ENCODE data around the gene DAZAP1. TPM values are rescaled to one million over a fixed set of nuclear protein-coding genes. Genes with fewer than 3 reads are reported as not detected.

The DAZAP1 gene
- total RNA-seq, 1 donor, result 40.9 TPM

GRCh38 chr19:1446713-1447481 lies 39.5 kb downstream of the DAZAP1 start:
- H3K4me1 ChIP-seq (ENCODE audit: insufficient read depth, low read length), result peaks cover 3% of the 10 kb centered on the region
- no peak for TF ChIP-seq CTCF (IDR thresholded peaks at IDR 0.05; ENCODE audit: extremely low read depth, low read depth, low read length)
- no peak overlapping the region for H2AFZ ChIP-seq (ENCODE audit: low read length)
- H3K27ac ChIP-seq (ENCODE audit: low read depth, low read length), result no peak overlapping the region
- H3K4me2 ChIP-seq (ENCODE audit: insufficient read depth, low read length), result no peak overlapping the region
- no peak overlapping the region for H3K4me3 ChIP-seq (ENCODE audit: insufficient read depth, low read length)
- H3K9me3 ChIP-seq (ENCODE audit: low read depth, low read length), result no peaks in the 10 kb centered on the region
- H4K20me1 ChIP-seq (ENCODE audit: insufficient read depth, low read length), result peaks cover 44% of the 10 kb centered on the region
- peaks cover 2% of the 10 kb centered on the region for H3K79me2 ChIP-seq (ENCODE audit: insufficient read depth, low read length)
- peaks cover 14% of the 10 kb centered on the region for H3K36me3 ChIP-seq (ENCODE audit: insufficient read depth, low read length)
- DNase-seq (ENCODE audit: insufficient read length, low spot score, missing footprints), result peak; percentile 93
- H3K27me3 ChIP-seq (ENCODE audit: insufficient read depth, low read length), result peaks cover 60% of the 10 kb centered on the region

- Histone ChIP-seq H3K4me3 (ENCODE audit: insufficient read depth, low read length) (no peak overlapping the region), H2AFZ (ENCODE audit: low read length) (no peak overlapping the region), H3K9me3 (ENCODE audit: low read depth, low read length) (no peaks in the 10 kb centered on the region), H3K27ac (ENCODE audit: low read depth, low read length) (no peak overlapping the region), H3K4me1 (ENCODE audit: insufficient read depth, low read length) (peaks cover 3% of the 10 kb centered on the region), H3K79me2 (ENCODE audit: insufficient read depth, low read length) (no peaks in the 10 kb centered on the region), H4K20me1 (ENCODE audit: insufficient read depth, low read length) (peaks cover 41% of the 10 kb centered on the region), H3K4me2 (ENCODE audit: insufficient read depth, low read length) (no peak overlapping the region), H3K36me3 (ENCODE audit: insufficient read depth, low read length) (peaks cover 8% of the 10 kb centered on the region), H3K27me3 (ENCODE audit: insufficient read depth, low read length) (peaks cover 66% of the 10 kb centered on the region)
- TF ChIP-seq CTCF (IDR thresholded peaks at IDR 0.05; ENCODE audit: extremely low read depth, low read depth, low read length), result no peak
- DNase-seq (ENCODE audit: insufficient read length, low spot score, missing footprints), result peak; percentile 84
Measured at GRCh38 chr19:1447504-1447903, 40.1 kb downstream of the DAZAP1 start.

GRCh38 chr19:1447944-1448343 lies 40.6 kb downstream of the DAZAP1 start:
- H3K36me3 ChIP-seq (ENCODE audit: insufficient read depth, low read length), result peaks cover 4% of the 10 kb centered on the region
- peaks cover 3% of the 10 kb centered on the region for H3K4me1 ChIP-seq (ENCODE audit: insufficient read depth, low read length)
- no peak for DNase-seq (ENCODE audit: insufficient read length, low spot score, missing footprints)
- no peak overlapping the region for H3K4me2 ChIP-seq (ENCODE audit: insufficient read depth, low read length)
- no peak for TF ChIP-seq CTCF (IDR thresholded peaks at IDR 0.05; ENCODE audit: extremely low read depth, low read depth, low read length)
- H3K9me3 ChIP-seq (ENCODE audit: low read depth, low read length), result no peaks in the 10 kb centered on the region
- peaks cover 39% of the 10 kb centered on the region for H4K20me1 ChIP-seq (ENCODE audit: insufficient read depth, low read length)
- H3K27me3 ChIP-seq (ENCODE audit: insufficient read depth, low read length), result peaks cover 71% of the 10 kb centered on the region
- no peak overlapping the region for H3K27ac ChIP-seq (ENCODE audit: low read depth, low read length)
- no peaks in the 10 kb centered on the region for H3K79me2 ChIP-seq (ENCODE audit: insufficient read depth, low read length)
- H3K4me3 ChIP-seq (ENCODE audit: insufficient read depth, low read length), result no peak overlapping the region
- no peak overlapping the region for H2AFZ ChIP-seq (ENCODE audit: low read length)

Data from osteoblast (primary cell).